ENCODE results near the gene ANKRD50.

Gene ANKRD50

GRCh38 chr4:124635331-124635730 lies 77.2 kb downstream of the ANKRD50 start:
- no peak for DNase-seq

- DNase-seq, result no peak
Measured at GRCh38 chr4:124633285-124633941, 79.1 kb downstream of the ANKRD50 start.

GRCh38 chr4:124632439-124632838 lies 80.1 kb downstream of the ANKRD50 start:
- DNase-seq, result no peak

DNA sequence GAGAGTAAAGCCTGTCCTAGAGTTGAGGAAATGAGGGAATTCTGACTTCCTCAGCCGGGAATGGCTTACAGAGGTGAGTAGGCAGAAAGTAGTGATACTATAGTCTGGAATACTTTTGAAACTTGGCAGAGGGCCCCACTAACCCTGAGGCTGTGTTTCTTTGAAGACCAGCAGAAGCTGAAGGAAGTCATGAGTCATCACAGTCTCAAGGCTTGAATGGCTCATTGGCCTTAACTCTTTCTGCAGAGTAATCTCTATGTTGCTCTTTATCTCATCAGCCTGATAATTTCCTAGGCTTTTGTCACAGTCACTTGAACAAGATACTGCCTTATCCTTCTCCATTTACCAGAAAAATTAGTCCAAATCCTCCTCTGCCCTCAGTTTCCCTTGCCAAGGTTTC lies 80.8 kb downstream of the ANKRD50 start:
- DNase-seq, result no peak

- no peak for DNase-seq
Measured at GRCh38 chr4:124629681-124630080, 82.9 kb downstream of the ANKRD50 start.
